Cardiac fibroblast (primary cell): ENCODE results near the gene EFCAB5.
"Not testable (repeated sequence)": the region's sequence is repeated elsewhere in the genome, so short reads cannot be mapped to it uniquely, and the experiment has no call there.

Experiments used
- DNase-seq, 2 donors: peaks; one replicate each; pipeline versions ENCODE4 v3.0.0 to v3.0.0-alpha.2; 2010; ENCODE audit warnings: low read depth in 2 of 2
- H3K4me3 ChIP-seq, 2 donors: replicated peaks in 1 of 2; 1 replicate in 1 of 2; 2 replicates in 1 of 2; pipeline ENCODE4 v1.5.1; 2011; ENCODE audit warnings: low read depth in 2 of 2, low read length in 2 of 2, mild to moderate bottlenecking in 2 of 2, moderate library complexity in 1 of 2
- CTCF ChIP-seq: IDR thresholded peaks from one replicate; pipeline ENCODE4 v1.5.1; 2011; ENCODE audit warnings: low read depth, mild to moderate bottlenecking, low read length, inconsistent platforms

EFCAB5 gene

DNA sequence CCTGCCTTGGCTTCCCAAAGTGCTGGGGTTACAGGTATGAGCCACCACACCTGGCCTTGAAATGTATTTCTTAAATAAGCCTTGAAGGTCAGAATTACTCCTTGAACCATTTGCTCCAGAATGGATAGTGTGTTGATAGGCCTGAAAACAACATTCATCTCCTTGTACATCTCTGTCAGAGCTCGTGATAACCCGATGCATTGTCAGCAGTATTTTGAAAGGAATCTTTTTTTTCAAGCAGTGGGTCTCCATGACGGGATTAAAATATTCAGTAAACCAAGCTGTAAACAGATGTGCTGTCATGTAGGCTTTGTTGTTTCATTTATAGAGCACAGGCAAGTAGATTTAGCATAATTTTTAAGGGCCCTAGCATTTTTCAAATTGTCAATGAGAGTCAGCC, 191.8 kb downstream of the EFCAB5 start:
- DNase-seq = no peak
- TF ChIP-seq CTCF = no peak
- no peak overlapping the region for H3K4me3 ChIP-seq

- TF ChIP-seq CTCF = no peak
- H3K4me3 ChIP-seq = no peak overlapping the region
- peak in 1 of 2 donors; percentile 47 for DNase-seq
Observed at GRCh38 chr17:30134551-30134950, 193.1 kb downstream of the EFCAB5 start.

DNA sequence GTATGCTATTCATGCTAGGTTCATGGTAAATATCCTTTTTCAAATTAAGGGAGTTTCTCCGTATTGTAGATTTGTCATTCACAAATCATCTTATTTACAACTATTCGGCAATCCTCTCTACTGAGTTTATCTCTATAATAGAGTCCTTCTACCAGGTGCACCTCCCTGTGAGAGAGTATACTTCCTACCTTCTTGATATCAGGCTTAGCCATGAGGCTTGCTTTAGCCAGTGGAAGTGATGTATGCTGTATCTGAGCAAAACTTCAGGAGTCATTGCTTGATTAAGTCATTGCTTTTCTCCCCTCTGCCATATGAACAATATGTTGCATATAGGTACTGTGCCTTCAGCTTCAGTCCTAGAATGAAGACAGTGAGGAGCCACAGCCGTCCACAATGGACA, 195.7 kb downstream of the EFCAB5 start:
- H3K4me3 ChIP-seq = no peak overlapping the region
- TF ChIP-seq CTCF = no peak
- no peak for DNase-seq

DNA sequence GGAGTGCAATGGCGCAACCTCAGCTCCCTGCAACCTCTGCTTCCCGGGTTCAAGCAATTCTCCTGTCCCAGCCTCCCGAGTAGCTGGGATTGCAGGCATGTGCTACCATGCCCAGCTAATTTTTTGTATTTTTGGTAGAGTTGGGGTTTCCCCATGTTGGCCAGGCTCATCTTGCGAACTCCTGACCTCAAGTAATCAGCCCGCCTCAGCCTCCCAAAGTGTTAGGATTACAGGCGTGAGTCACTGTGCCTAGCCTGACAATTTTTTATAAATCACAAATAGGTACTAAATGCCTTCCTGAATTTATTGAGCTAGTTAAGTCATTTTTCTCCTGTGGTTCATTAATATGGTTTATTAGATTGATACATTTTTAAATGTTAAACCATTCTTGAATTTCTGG, 206.4 kb downstream of the EFCAB5 start:
- DNase-seq = not testable (repeated sequence)

GRCh38 chr17:30148376-30148775, 206.9 kb downstream of the EFCAB5 start:
- no peak overlapping the region for H3K4me3 ChIP-seq
- TF ChIP-seq CTCF = no peak
- no peak for DNase-seq

More for the DNA sequence above, 206.4 kb downstream of the EFCAB5 start:
- H3K4me3 ChIP-seq = not testable (repeated sequence)

DNA sequence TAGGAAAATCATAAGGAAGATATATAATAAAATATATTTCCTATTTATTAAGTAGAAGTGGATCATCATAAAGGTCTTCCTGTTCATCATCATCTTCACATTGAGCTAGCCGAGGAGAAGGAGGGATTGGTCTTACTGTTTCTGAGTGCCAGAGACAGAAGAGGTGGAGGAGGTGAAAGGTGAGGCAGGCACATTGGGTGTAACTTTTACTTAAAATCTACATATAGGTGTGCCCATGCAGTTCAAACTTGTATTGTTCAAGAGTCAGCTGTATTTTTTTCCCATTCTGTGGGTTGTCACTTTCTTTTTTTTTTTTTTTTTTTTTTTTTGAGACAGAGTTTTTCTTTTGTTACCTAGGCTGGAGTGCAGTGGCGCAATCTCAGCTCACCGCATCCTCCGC, 210.0 kb downstream of the EFCAB5 start:
- TF ChIP-seq CTCF = no peak

DNA sequence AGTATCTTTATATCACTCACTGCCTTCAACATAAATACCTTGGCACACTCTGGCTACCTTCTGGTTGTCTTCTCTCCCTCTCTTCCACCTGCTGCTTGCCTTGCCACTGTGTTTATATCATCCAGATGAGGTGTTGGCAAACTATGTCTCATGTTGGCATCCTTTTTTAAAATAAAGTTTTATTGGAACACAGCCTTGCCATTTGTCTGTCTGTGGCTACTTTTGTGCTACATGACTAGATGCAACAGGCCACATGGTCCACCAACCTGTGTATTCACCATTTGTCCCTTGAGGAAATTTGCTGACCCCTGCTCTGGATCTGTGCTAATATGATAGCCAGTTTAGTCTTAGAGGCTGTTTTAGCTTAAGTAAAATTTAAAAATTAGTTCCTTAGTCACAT, 212.0 kb downstream of the EFCAB5 start:
- DNase-seq = no peak
- TF ChIP-seq CTCF = no peak
- H3K4me3 ChIP-seq = no peak overlapping the region

More for the DNA sequence above, 210.0 kb downstream of the EFCAB5 start:
- no peak for DNase-seq
- no peak overlapping the region for H3K4me3 ChIP-seq
